K562 (cell line): ENCODE data around the gene LAMTOR4. TPM values are rescaled to one million over a fixed set of nuclear protein-coding genes. Genes with fewer than 3 reads are reported as not detected.

Experiments
- CBX5 ChIP-seq: IDR thresholded peaks from 2 replicates; pipeline ENCODE4 v1.6.1; 2014; ENCODE audit warnings: low read depth, borderline replicate concordance
- CHCHD3 ChIP-seq: fragments of 250-450 bp; sonication (Bioruptor Pico); IDR thresholded peaks from 2 replicates; pipeline ENCODE4 v2.1.2; 2022; ENCODE audit warnings: mild to moderate bottlenecking
- DDX20 ChIP-seq: fragments of 450-650 bp; IDR thresholded peaks from 2 replicates; pipeline ENCODE4 v1.6.1; 2016; ENCODE audit warnings: missing genetic modification characterization, low read depth, mild to moderate bottlenecking, missing compliant biosample characterization, moderate library complexity
- ELF4 ChIP-seq: fragments of 450-650 bp; formaldehyde crosslinking; IDR thresholded peaks from 2 replicates; pipeline ENCODE4 v1.4.0; 2022; ENCODE audit warnings: missing genetic modification characterization
- ERF ChIP-seq: fragments of 450-650 bp; formaldehyde crosslinking; IDR thresholded peaks from 2 replicates; pipeline ENCODE4 v1.4.0; 2020; ENCODE audit warnings: mild to moderate bottlenecking, mixed read lengths
- KDM1A ChIP-seq, 2 experiments: fragments of 450-650 bp; IDR thresholded peaks; 2 replicates each; pipeline ENCODE4 v1.6.1; 2016; ENCODE audit warnings: mild to moderate bottlenecking in 2 of 2
- MED1 ChIP-seq: sonication (generic); formaldehyde crosslinking; IDR thresholded peaks from 2 replicates; pipeline ENCODE4 v1.8.1; 2023; ENCODE audit warnings: missing genetic modification reagents, borderline replicate concordance
- MIER1 ChIP-seq: fragments of 450-650 bp; IDR thresholded peaks from 2 replicates; pipeline ENCODE4 v1.6.1; 2016; ENCODE audit warnings: antibody characterized with exemption, mild to moderate bottlenecking, low read depth
- MYC ChIP-seq, 2 experiments: fragments of 250-450 bp in 1 of 2; sonication (Bioruptor Pico) in 1 of 2; IDR thresholded peaks; 2 replicates each; pipeline versions ENCODE4 v1.5.1 to v1.6.1; 2012 to 2021; ENCODE audit warnings: low read depth in 2 of 2, borderline replicate concordance in 1 of 2, improper control_type of control experiment in 1 of 2, low read length in 1 of 2, mild to moderate bottlenecking in 1 of 2, moderate library complexity in 1 of 2
- NCOR1 ChIP-seq: fragments of 450-650 bp; IDR thresholded peaks from 2 replicates; pipeline ENCODE4 v1.6.1; 2016; ENCODE audit warnings: mild to moderate bottlenecking, moderate library complexity
- NRF1 ChIP-seq, 2 experiments: fragments of 450-650 bp; IDR thresholded peaks in 1 of 2; conservative IDR thresholded peaks in 1 of 2; 2 replicates each; pipeline ENCODE4 v1.6.1; 2014; ENCODE audit warnings: mild to moderate bottlenecking in 2 of 2
- RCOR1 ChIP-seq, 2 experiments: IDR thresholded peaks; 2 replicates each; pipeline ENCODE4 v1.6.1; 2012; ENCODE audit warnings: low read depth in 2 of 2, low read length in 2 of 2, borderline replicate concordance in 1 of 2, improper control_type of control experiment in 1 of 2
- RFX1 ChIP-seq: fragments of 450-650 bp; IDR thresholded peaks from 2 replicates; pipeline ENCODE4 v1.6.1; 2016; ENCODE audit warnings: mild to moderate bottlenecking, moderate library complexity
- SRSF1 ChIP-seq: fragments of 200-400 bp; formaldehyde crosslinking; IDR thresholded peaks from 2 replicates; pipeline ENCODE4 v1.6.1; 2017; ENCODE audit warnings: mild to moderate bottlenecking, low read depth, low read length, moderate library complexity
- TEAD2 ChIP-seq: fragments of 450-650 bp; IDR thresholded peaks from 2 replicates; pipeline ENCODE4 v1.6.1; 2016; ENCODE audit warnings: missing genetic modification characterization, control low read depth, missing compliant biosample characterization
- TGIF2 ChIP-seq: sonication (generic); formaldehyde crosslinking; IDR thresholded peaks from 2 replicates; pipeline ENCODE4 v1.8.1; 2022; ENCODE audit warnings: mild to moderate bottlenecking, missing genetic modification reagents, moderate library complexity
- TOE1 ChIP-seq, 2 experiments: fragments of 450-650 bp in 1 of 2; sonication (generic) in 1 of 2; formaldehyde crosslinking in 1 of 2; IDR thresholded peaks; 2 replicates each; pipeline versions ENCODE4 v1.7.1 to v1.8.0; 2016 to 2022; ENCODE audit warnings: borderline replicate concordance in 2 of 2, mild to moderate bottlenecking in 2 of 2, antibody characterized with exemption in 1 of 2, inconsistent platforms in 1 of 2, low read depth in 1 of 2, missing genetic modification reagents in 1 of 2, moderate library complexity in 1 of 2
- XRCC5 ChIP-seq: fragments of 200-400 bp; formaldehyde crosslinking; IDR thresholded peaks from 2 replicates; pipeline ENCODE4 v1.6.1; 2017; ENCODE audit warnings: low read depth, mild to moderate bottlenecking, low read length
- ZNF124 ChIP-seq: sonication (generic); formaldehyde crosslinking; IDR thresholded peaks from 2 replicates; pipeline ENCODE4 v1.8.1; 2022; ENCODE audit warnings: missing genetic modification reagents
- ZNF3 ChIP-seq: fragments of 250-450 bp; sonication (Bioruptor Pico); IDR thresholded peaks from 2 replicates; pipeline ENCODE4 v1.5.0; 2021; ENCODE audit warnings: mild to moderate bottlenecking, moderate library complexity
- polyA plus RNA-seq, 8 experiments: library from polyadenylated mRNA; depleted of rRNA in 4 of 8; stranded (reverse) in 5 of 8; unstranded in 3 of 8; fragments of >200 nt; fragmentation: Nextera tagmentation in 2 of 8; fragmentation: Illumina TruSeq in 1 of 8; extraction: Ambion mirVana in 2 of 8; extraction: Trizol in 1 of 8; gene quantifications; 2 replicates each; pipeline versions ENCODE4 v1.2.1 to v1.2.3, GENCODE V29; 2011 to 2014; ENCODE audit warnings: inconsistent platforms in 1 of 8, missing spikeins in 1 of 8
- total RNA-seq, 7 experiments: library from RNA; depleted of rRNA in 6 of 7; stranded (reverse); fragments of >200 nt in 6 of 7; fragmentation: Illumina TruSeq in 2 of 7; extraction: Trizol in 2 of 7; gene quantifications; 2 replicates each; pipeline versions ENCODE4 v1.2.1 to v1.2.3, GENCODE V29; 2011 to 2021; ENCODE audit warnings: low replicate concordance in 1 of 7
- TF ChIP-seq, protein P1 (sequence below): sonication (generic); formaldehyde crosslinking; IDR thresholded peaks from 2 replicates; pipeline ENCODE4 v1.8.1; 2023; ENCODE audit warnings: mild to moderate bottlenecking, missing genetic modification reagents
- TF ChIP-seq, protein P2 (sequence below): sonication (generic); formaldehyde crosslinking; IDR thresholded peaks from 2 replicates; pipeline ENCODE4 v1.8.0; 2022; ENCODE audit warnings: missing genetic modification reagents, mild to moderate bottlenecking, borderline replicate concordance
- TF ChIP-seq, protein P3 (sequence below): fragments of 200-800 bp; sonication (Bioruptor generic); IDR thresholded peaks from 2 replicates; pipeline ENCODE4 v1.6.1; 2017; ENCODE audit warnings: missing genetic modification characterization, missing compliant biosample characterization

Gene LAMTOR4
- total and polyA plus RNA-seq, 9 of the 15 experiments (the other 6 are each of a cell fraction or from before 2014, with no cell fraction given), result 79.6 to 314 (median 195) TPM

DNA sequence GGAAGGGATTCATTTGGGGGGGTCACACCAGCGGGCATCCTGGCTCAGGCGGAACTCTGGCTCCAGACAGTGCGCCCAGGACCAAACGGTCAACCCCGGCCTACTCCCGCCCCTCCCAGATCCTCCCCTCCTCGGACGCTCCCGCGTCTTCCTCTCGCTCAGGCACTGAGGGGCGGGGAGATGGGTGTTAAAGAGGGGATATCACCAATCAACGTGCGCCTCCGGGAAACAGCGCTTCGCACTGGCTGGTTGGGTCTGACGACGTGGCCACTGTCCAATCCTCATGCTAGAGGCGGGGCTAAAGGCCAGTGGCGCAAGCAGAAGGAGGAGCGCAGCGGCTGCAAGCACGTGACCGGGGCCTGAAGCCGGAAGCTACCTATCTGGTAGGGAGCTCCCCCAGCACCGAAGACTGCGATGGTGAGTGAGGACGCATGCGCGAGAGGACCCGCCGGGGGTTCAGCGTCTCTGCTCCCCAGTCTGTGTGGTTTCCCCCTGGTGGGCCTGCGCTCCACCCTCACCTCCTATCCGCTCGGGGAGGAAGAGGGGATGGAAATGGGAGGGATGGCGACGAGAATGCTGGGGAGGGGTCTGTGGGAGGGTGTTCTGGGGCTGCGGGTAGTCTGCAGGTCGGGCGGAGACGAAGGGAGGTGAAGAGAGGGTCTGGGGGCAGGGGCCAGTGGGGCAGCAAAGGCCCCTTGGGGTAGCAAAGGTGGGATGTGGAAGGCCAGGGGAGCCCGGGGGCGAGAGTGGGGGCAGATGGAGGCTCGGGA is at the start of gene LAMTOR4 (continued):
- TF ChIP-seq, protein P1, sequence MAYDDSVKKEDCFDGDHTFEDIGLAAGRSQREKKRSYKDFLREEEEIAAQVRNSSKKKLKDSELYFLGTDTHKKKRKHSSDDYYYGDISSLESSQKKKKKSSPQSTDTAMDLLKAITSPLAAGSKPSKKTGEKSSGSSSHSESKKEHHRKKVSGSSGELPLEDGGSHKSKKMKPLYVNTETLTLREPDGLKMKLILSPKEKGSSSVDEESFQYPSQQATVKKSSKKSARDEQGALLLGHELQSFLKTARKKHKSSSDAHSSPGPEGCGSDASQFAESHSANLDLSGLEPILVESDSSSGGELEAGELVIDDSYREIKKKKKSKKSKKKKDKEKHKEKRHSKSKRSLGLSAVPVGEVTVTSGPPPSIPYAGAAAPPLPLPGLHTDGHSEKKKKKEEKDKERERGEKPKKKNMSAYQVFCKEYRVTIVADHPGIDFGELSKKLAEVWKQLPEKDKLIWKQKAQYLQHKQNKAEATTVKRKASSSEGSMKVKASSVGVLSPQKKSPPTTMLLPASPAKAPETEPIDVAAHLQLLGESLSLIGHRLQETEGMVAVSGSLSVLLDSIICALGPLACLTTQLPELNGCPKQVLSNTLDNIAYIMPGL (CRISPR knock-in tag), result no peak
- no peak for TF ChIP-seq ZNF124
- TF ChIP-seq, protein P2, sequence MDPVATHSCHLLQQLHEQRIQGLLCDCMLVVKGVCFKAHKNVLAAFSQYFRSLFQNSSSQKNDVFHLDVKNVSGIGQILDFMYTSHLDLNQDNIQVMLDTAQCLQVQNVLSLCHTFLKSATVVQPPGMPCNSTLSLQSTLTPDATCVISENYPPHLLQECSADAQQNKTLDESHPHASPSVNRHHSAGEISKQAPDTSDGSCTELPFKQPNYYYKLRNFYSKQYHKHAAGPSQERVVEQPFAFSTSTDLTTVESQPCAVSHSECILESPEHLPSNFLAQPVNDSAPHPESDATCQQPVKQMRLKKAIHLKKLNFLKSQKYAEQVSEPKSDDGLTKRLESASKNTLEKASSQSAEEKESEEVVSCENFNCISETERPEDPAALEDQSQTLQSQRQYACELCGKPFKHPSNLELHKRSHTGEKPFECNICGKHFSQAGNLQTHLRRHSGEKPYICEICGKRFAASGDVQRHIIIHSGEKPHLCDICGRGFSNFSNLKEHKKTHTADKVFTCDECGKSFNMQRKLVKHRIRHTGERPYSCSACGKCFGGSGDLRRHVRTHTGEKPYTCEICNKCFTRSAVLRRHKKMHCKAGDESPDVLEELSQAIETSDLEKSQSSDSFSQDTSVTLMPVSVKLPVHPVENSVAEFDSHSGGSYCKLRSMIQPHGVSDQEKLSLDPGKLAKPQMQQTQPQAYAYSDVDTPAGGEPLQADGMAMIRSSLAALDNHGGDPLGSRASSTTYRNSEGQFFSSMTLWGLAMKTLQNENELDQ (CRISPR knock-in tag), result no peak
- TF ChIP-seq SRSF1, result no peak
- no peak for TF ChIP-seq TGIF2 (CRISPR knock-in tag)
- no peak for TF ChIP-seq NCOR1
- TF ChIP-seq TOE1 (IDR thresholded peaks at IDR 0.05; ENCODE audit: borderline replicate concordance), result peak; percentile 99
- no peak for TF ChIP-seq TOE1 (CRISPR knock-in tag; IDR thresholded peaks at IDR 0.05; ENCODE audit: borderline replicate concordance, low read depth)
- no peak for TF ChIP-seq CHCHD3
- TF ChIP-seq MED1 (CRISPR knock-in tag), result no peak
- TF ChIP-seq TEAD2, result no peak
- no peak for TF ChIP-seq ZNF3
- TF ChIP-seq DDX20 (tag), result no peak
- peak; percentile 95 to 96 for TF ChIP-seq NRF1 (conservative IDR thresholded peaks at IDR 0.05 in 1 of 2, IDR thresholded peaks at IDR 0.05 in 1 of 2)
- no peak for TF ChIP-seq XRCC5
- TF ChIP-seq KDM1A (IDR thresholded peaks at IDR 0.05), result no peak
- no peak for TF ChIP-seq CBX5
- peak; percentile 77 for TF ChIP-seq ELF4 (CRISPR knock-in tag)
- TF ChIP-seq ERF (CRISPR knock-in tag), result no peak; the same call in 1 of the 2 replicates
- TF ChIP-seq, protein P3, sequence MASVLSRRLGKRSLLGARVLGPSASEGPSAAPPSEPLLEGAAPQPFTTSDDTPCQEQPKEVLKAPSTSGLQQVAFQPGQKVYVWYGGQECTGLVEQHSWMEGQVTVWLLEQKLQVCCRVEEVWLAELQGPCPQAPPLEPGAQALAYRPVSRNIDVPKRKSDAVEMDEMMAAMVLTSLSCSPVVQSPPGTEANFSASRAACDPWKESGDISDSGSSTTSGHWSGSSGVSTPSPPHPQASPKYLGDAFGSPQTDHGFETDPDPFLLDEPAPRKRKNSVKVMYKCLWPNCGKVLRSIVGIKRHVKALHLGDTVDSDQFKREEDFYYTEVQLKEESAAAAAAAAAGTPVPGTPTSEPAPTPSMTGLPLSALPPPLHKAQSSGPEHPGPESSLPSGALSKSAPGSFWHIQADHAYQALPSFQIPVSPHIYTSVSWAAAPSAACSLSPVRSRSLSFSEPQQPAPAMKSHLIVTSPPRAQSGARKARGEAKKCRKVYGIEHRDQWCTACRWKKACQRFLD (CRISPR knock-in tag), result 0 out of 2 replicates have a peak, but pooled peaks have one; percentile 50
- TF ChIP-seq MYC (IDR thresholded peaks at IDR 0.05; ENCODE audit: low read depth, low read length), result peak; percentile 87
- TF ChIP-seq MYC (CRISPR knock-in tag; IDR thresholded peaks at IDR 0.05; ENCODE audit: borderline replicate concordance, low read depth), result no peak
- TF ChIP-seq MIER1, result peak; percentile 58; the same call in 1 of the 2 replicates
- no peak for TF ChIP-seq RFX1
- peak in 1 of 2 experiments; percentile 64; a peak in 3 of 4 replicates for TF ChIP-seq RCOR1 (IDR thresholded peaks at IDR 0.05; ENCODE audit: borderline replicate concordance in 1 of 2, low read depth in 2 of 2, low read length in 2 of 2)
